Tibial artery (tissue), 4 donors: ENCODE measurements around the gene RNF144B.
"Not testable (repeated sequence)": the region's sequence is repeated elsewhere in the genome, so short reads cannot be mapped to it uniquely, and the experiment has no call there.

Source experiments
- DNase-seq, 2 donors: peaks; one replicate each; pipeline ENCODE4 v3.0.0-alpha.2; 2019
- H3K27ac ChIP-seq, 2 donors: fragments of 200-600 bp; sonication (generic) in 1 of 2; 1 replicate in 1 of 2; 2 replicates in 1 of 2; pipeline ENCODE4 v1.5.1; 2018 to 2019; ENCODE audit warnings: mild to moderate bottlenecking in 1 of 2
- H3K27me3 ChIP-seq, 2 donors: fragments of 200-600 bp; sonication (generic) in 1 of 2; one replicate each; pipeline versions ENCODE4 v1.5.1 to v1.6.0; 2016 to 2019
- H3K36me3 ChIP-seq, 3 donors: fragments of 200-600 bp; sonication (generic) in 2 of 3; one replicate each; pipeline ENCODE4 v1.5.1; 2016 to 2019; ENCODE audit warnings: mild to moderate bottlenecking in 2 of 3
- H3K4me1 ChIP-seq, 4 donors: fragments of 200-600 bp; sonication (generic) in 2 of 4; 1 replicate in 3 of 4; 2 replicates in 1 of 4; pipeline ENCODE4 v1.5.1; 2016 to 2019
- H3K4me3 ChIP-seq, 2 donors: fragments of 200-600 bp; sonication (generic) in 1 of 2; 1 replicate in 1 of 2; 2 replicates in 1 of 2; pipeline ENCODE4 v1.5.1; 2018 to 2019; ENCODE audit warnings: mild to moderate bottlenecking in 2 of 2
- H3K9me3 ChIP-seq, 3 donors: fragments of 200-600 bp; sonication (generic) in 1 of 3; one replicate each; pipeline ENCODE4 v1.5.1; 2016 to 2019
- CTCF ChIP-seq, 2 experiments: fragments of 200-600 bp in 1 of 2; fragments of 450-650 bp in 1 of 2; IDR thresholded peaks; one replicate each; pipeline ENCODE4 v1.5.1; 2017 to 2019; ENCODE audit warnings: antibody characterized with exemption in 2 of 2, mild to moderate bottlenecking in 1 of 2, moderate library complexity in 1 of 2
- intact Hi-C: fragments of 100-400 bp; cut with DNase I; formaldehyde crosslinking; loops from one replicate; pipeline ENCODE4 v1.15.0; 2023; ENCODE audit warnings: low total_unique reads

Gene RNF144B

GRCh38 chr6:18363746-18364145, 23.4 kb upstream of the RNF144B start:
- no peak overlapping the region for H3K27ac ChIP-seq
- no peaks in the 10 kb centered on the region for H3K27me3 ChIP-seq
- no peaks in the 10 kb centered on the region for H3K36me3 ChIP-seq
- intact Hi-C loops = no loop called here
- no peak for TF ChIP-seq CTCF (IDR thresholded peaks at IDR 0.05)
- no peaks in the 10 kb centered on the region for H3K9me3 ChIP-seq
- peaks cover 0 to 25% (median 11%) of the 10 kb centered on the region in 4 donors for H3K4me1 ChIP-seq
- no peak overlapping the region for H3K4me3 ChIP-seq
- DNase-seq = no peak

- H3K4me3 ChIP-seq, H3K9me3 ChIP-seq, H3K27me3 ChIP-seq, DNase-seq, H3K27ac ChIP-seq, H3K36me3 ChIP-seq, intact Hi-C loops: not testable (repeated sequence)
- peaks cover 0 to 25% (median 11%) of the 10 kb centered on the region in 4 donors for H3K4me1 ChIP-seq
These were observed 22.6 kb upstream of the RNF144B start for GRCh38 chr6:18364561-18364960.

- no peaks in the 10 kb centered on the region for H3K27me3 ChIP-seq
- no peak overlapping the region for H3K27ac ChIP-seq
- H3K36me3 ChIP-seq = no peaks in the 10 kb centered on the region
- peaks cover 0 to 5% (median 2%) of the 10 kb centered on the region in 4 donors for H3K4me1 ChIP-seq
- no peak for DNase-seq
- intact Hi-C loops = no loop called here
- TF ChIP-seq CTCF (IDR thresholded peaks at IDR 0.05) = no peak
- no peak overlapping the region for H3K4me3 ChIP-seq
- H3K9me3 ChIP-seq = no peaks in the 10 kb centered on the region
These were observed 19.8 kb upstream of the RNF144B start for GRCh38 chr6:18367371-18367770.

- Histone ChIP-seq H3K4me3 (no peak overlapping the region), H3K36me3 (no peaks in the 10 kb centered on the region), H3K9me3 (no peaks in the 10 kb centered on the region), H3K27ac (no peak overlapping the region), H3K4me1 (no peaks in the 10 kb centered on the region), H3K27me3 (no peaks in the 10 kb centered on the region)
- TF ChIP-seq CTCF (IDR thresholded peaks at IDR 0.05) = no peak
- no peak for DNase-seq
- intact Hi-C loops = no loop called here
These were observed 18.7 kb upstream of the RNF144B start for GRCh38 chr6:18368277-18369105.

GRCh38 chr6:18371010-18371409, 16.1 kb upstream of the RNF144B start:
- intact Hi-C loops = no loop called here
- no peak for DNase-seq
- Histone ChIP-seq H3K4me1 (no peaks in the 10 kb centered on the region), H3K36me3 (no peaks in the 10 kb centered on the region), H3K27me3 (no peaks in the 10 kb centered on the region), H3K9me3 (no peaks in the 10 kb centered on the region), H3K4me3 (no peak overlapping the region), H3K27ac (no peak overlapping the region)
- no peak for TF ChIP-seq CTCF (IDR thresholded peaks at IDR 0.05)

- no peaks in the 10 kb centered on the region for H3K9me3 ChIP-seq
- DNase-seq = no peak
- no peaks in the 10 kb centered on the region for H3K27me3 ChIP-seq
- H3K4me1 ChIP-seq = no peaks in the 10 kb centered on the region
- intact Hi-C loops = no loop called here
- TF ChIP-seq CTCF (IDR thresholded peaks at IDR 0.05) = no peak
- H3K36me3 ChIP-seq = no peaks in the 10 kb centered on the region
- H3K27ac ChIP-seq = no peak overlapping the region
- H3K4me3 ChIP-seq = no peak overlapping the region
These were observed 15.5 kb upstream of the RNF144B start for GRCh38 chr6:18371656-18372055.
